T-helper 22 cell (primary cell): ENCODE data around the gene PNPLA2.

ENCODE experiments used
- DNase-seq: peaks from one replicate; pipeline ENCODE4 v3.0.0-alpha.2; 2020; ENCODE audit warnings: low read depth

PNPLA2 gene

DNA sequence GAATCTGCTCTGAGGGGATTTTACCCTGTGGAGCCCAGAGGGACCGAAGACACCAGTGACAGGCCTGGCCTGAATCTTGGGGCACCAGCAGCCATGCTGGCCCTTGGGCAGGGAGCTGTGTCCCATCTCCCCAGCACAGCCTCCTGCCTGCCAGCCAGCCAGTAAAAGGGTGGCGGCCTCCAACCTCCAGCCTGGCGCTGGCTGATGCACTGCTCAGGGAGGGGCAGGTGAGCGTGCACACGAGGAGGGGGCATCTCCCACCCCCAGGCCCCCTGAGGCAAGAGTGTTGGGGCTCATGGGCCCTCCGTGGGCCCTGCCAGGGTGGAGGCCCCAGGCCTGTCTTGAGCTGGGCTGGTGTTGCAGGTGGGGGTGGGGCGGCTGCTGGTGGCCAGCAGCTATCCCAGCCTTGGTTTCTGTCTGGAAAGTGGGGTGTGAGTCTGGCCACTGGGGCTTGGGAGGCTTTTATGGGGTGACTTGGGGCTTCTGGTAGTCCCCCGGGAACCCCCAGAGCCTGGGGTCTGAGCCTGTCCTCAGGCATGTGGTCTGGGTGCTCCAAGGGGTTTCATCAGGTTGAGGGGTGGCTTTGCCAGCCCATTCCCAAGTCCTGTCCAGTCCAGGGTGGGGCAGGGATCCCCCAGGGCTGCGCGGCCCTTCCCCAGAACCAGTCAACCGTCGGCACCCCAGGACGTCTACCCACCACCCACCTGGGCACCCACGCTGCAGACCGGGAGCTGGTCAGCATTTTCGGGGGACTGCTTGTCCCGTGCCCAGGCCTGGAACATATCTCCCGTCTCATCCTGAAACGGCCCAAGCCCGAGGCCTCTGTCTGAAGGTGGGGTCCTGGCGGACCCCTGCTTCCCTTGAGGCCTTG is 41.8 kb downstream of the PNPLA2 start:
- DNase-seq, result no peak

DNA sequence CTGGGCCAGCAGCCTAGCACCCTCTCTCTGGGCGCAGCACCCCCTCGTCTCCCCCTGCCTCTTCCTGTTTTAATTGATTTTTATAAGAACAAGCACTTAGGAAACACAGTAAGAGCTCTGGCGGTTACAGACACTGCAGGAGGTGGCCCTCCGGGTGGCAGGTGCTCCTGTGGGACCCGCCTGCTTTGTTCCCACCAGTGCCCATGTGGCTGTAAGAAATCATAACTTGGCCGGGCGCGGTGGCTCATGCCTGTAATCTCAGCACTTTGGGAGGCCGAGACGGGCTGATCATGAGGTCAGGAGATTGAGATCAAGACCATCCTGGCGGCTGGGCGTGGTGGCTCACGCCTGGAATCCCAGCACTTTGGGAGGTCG is 42.4 kb downstream of the PNPLA2 start:
- no peak for DNase-seq

- no peak for DNase-seq
Measured at GRCh38 chr11:862081-862661, 43.5 kb downstream of the PNPLA2 start.

DNA sequence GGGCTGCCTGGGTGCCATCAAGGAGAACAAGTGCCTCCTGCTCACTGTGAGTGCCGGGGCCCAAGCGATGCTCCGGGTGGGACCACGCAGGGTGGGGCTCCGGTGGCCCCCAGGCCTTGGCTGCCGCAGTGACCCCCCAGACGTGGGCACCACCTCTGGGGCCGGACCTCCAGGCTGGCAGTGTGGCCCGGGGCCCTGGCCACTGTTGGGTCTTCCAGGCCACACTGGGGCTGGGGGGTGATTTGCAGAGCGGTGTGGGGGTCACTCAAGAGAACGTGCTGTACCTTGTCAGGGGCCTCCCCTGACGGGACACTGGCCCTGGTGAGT is 43.9 kb downstream of the PNPLA2 start:
- DNase-seq, result no peak

GRCh38 chr11:863023-863909 is 44.6 kb downstream of the PNPLA2 start:
- no peak for DNase-seq

- no peak for DNase-seq
Measured at GRCh38 chr11:863910-864827, 45.5 kb downstream of the PNPLA2 start.

- no peak for DNase-seq
Measured at GRCh38 chr11:864898-865297, 46.2 kb downstream of the PNPLA2 start.

GRCh38 chr11:865462-866430 is 47.0 kb downstream of the PNPLA2 start:
- DNase-seq, result no peak

DNA sequence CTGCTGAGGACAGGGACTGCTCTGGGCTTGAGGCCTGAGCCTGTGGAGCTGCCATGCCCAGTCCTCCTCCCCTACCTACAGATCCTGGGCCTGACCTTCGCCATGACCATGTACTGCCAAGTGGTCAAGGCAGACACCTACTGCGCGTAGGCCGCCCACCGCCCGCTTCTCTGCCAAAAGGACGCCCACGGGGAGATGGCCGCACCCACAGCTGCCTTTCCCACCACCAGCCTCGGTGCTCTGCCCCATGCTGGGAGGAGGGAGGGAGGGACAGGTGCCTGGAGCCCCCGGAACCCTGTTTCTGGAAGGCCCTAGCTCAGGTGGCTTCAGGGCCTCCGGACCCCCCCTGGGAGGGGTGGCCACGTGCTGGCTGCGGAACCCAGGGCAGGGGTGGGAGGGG is 47.8 kb downstream of the PNPLA2 start:
- no peak for DNase-seq

GRCh38 chr11:867856-868358 is 49.2 kb downstream of the PNPLA2 start:
- no peak for DNase-seq

- DNase-seq, result no peak
Measured at GRCh38 chr11:868394-868793, 49.7 kb downstream of the PNPLA2 start.

- no peak for DNase-seq
Measured at GRCh38 chr11:868802-869201, 50.1 kb downstream of the PNPLA2 start.

DNA sequence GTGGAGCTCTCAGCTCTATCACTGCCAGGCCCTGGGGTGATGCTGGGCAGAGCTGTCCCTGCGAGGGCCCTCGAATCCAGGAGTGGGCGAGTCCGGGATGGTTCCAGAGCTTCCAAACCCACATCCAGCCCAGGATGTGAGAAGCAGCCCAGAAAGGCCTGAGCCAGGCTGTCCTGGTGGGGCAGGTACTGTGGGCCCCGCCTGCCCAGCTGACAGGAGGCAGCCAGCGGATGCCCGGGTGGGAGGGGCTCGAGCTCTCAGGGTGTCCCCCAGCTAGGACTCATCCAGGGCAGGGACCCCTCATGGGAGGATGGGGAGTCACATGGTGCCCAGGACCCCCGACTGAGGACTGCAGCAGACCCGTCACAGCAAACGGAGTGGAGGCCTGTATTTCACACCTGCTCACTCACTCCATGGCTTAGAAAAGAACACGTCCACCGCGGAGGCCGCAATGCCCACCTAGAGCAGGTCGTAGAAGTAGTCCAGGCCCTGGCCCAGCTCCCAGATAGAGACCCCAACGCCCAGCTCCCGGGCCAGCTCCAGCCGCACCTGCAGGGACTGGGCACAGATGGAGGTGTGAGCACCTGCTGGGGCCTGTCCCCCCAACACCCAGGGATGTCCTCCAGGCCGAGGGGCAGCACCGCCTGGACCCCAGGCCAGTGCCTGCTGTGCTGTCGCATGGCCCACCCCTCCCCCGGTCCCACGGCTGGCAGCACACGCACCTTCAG is 50.8 kb downstream of the PNPLA2 start:
- DNase-seq, result no peak

DNA sequence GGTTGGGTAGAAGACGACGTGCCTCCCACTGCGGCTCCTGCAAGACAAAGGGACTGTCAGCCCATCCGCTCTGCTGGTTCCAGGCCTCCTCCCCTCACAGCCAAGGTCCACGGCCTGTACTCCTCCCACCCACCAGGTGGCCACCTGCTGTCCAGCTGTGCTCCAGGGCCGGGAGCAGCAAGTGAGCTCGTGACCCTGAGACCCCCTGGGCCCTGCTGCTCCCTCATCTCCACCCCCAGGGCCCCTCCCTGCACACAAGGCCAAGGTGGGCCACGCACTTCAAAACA is 51.4 kb downstream of the PNPLA2 start:
- no peak for DNase-seq

DNA sequence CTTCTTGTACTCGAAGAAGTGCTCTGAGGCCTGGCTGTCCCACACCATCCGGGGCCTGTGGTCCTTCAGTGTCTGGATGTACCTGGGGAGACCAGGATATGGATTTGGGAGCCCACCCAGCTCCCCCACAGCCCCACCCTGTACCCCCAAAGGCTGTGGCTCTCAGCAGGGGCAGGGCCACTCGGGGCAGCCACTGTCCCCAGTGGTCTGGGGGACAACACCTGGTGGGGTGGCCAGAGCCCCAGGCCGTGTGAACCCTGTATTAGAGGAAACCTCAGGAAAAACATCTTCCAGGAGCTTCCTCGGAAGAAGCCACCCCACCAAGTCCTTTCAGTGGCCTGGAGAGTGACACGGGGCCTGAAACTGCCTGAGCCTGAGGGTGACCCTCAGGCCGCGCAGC is 51.7 kb downstream of the PNPLA2 start:
- DNase-seq, result no peak

- no peak for DNase-seq
Measured at GRCh38 chr11:871472-871871, 52.8 kb downstream of the PNPLA2 start.

DNA sequence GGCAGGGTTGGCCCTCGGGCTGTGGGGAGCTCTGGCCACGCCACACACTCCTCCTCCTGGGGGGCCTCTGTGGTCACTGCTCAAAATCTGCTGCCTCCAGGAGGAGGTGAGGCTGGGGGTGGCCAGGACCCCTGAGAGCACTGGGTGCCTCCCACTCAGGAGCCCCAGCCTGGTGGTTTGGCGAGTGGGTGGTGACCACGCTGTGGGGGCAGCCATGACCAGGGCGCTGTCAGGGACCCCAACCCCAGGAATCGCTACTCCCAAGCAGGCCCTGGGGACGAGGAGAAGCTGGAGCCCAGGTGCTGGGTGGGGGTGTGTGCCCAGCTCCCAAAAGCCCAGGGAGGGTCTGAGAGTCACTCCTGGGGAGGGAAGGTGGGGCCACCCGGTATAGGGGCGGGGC is 54.1 kb downstream of the PNPLA2 start:
- no peak for DNase-seq

DNA sequence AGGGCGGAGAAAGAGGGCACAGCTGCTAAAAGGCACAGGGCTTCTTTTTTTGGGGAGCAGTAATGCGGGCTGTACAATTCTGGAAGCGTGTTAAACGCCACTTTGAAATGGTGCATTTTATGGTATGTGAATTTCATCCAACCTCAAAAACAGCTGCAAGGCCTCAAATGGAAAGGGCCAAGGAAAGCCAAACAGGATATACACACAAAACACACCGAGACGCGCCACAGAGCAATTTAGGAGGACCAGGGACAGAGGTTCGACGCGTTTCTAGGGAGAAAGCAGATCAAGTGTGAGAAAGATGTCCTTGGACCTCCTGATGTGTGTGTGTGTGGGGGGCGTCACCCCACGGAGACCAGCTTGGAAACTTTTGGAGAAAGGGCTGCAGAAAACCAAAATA is 55.0 kb downstream of the PNPLA2 start:
- no peak for DNase-seq
